IMR-90 (cell line): Measurements from ENCODE around the gene RAPGEF5. TPM values are rescaled to one million over a fixed set of nuclear protein-coding genes. Genes with fewer than 3 reads are reported as not detected.

Experiments
- ATAC-seq: fragments of 200-7000 bp; cut with Tn5 transposase; 2 replicates; pipeline ENCODE4 v1.9.1; 2020; ENCODE audit warnings: low read depth, mild to moderate bottlenecking, moderate library complexity
- BruUV-seq: library from RNA; stranded (reverse); fragments of 400-500 nt; replicated peaks from 2 replicates; lab custom pipeline; 2021; lab: Mats Ljungman, UMichigan
- CTCF ChIA-PET: fragments of 300-600 bp; formaldehyde crosslinking; extraction: SDS; loops from one replicate; lab custom pipeline; 2021; ENCODE audit warnings: antibody characterized with exemption; lab: Yijun Ruan, JAX
- POLR2A ChIA-PET: fragments of 300-600 bp; sonication (Branson Sonifier 250); formaldehyde crosslinking; loops from one replicate; lab custom pipeline; 2022; ENCODE audit warnings: antibody characterized with exemption; ENCODE audit not compliant: unreplicated experiment; lab: Charles Lee
- DNase-seq: peaks from one replicate; pipeline ENCODE4 v3.0.0; 2013
- H2AFZ ChIP-seq: replicated peaks from 2 replicates; pipeline ENCODE3; 2013; ENCODE audit warnings: low read length, mild to moderate bottlenecking; ENCODE audit not compliant: poor library complexity
- H2AK5ac ChIP-seq: 2 replicates; pipeline ENCODE4 v1.6.1; 2013; ENCODE audit warnings: low read depth, low read length, inconsistent platforms
- H2AK9ac ChIP-seq: replicated peaks from 2 replicates; pipeline ENCODE3; 2013; ENCODE audit warnings: mild to moderate bottlenecking, low read depth, low read length, moderate library complexity; ENCODE audit not compliant: poor library complexity
- H2BK120ac ChIP-seq: 2 replicates; pipeline ENCODE4 v1.6.1; 2013; ENCODE audit warnings: low read depth, low read length, inconsistent platforms
- H2BK15ac ChIP-seq: 3 replicates; pipeline ENCODE4 v1.6.1; 2013; ENCODE audit warnings: low read depth, low read length, inconsistent platforms
- H2BK20ac ChIP-seq: 2 replicates; pipeline ENCODE4 v1.6.1; 2013; ENCODE audit warnings: low read depth, mild to moderate bottlenecking, inconsistent platforms, low read length, moderate library complexity
- H2BK5ac ChIP-seq: 2 replicates; pipeline ENCODE4 v1.6.1; 2013; ENCODE audit warnings: mild to moderate bottlenecking, low read depth, low read length, inconsistent platforms; ENCODE audit not compliant: poor library complexity, severe bottlenecking
- H3K14ac ChIP-seq: replicated peaks from 2 replicates; pipeline ENCODE4 v1.6.1; 2013; ENCODE audit warnings: low read depth, low read length, inconsistent platforms
- H3K18ac ChIP-seq: 2 replicates; pipeline ENCODE4 v1.6.1; 2013; ENCODE audit warnings: low read depth, low read length, control low read depth
- H3K23ac ChIP-seq: 2 replicates; pipeline ENCODE4 v1.6.1; 2013; ENCODE audit warnings: low read depth, low read length, inconsistent platforms
- H3K27ac ChIP-seq: 2 replicates; pipeline ENCODE4 v1.5.1; 2013; ENCODE audit warnings: mild to moderate bottlenecking, control low read depth, low read length; ENCODE audit not compliant: insufficient read depth
- H3K27me3 ChIP-seq: 2 replicates; pipeline ENCODE4 v1.6.1; 2013; ENCODE audit warnings: low read length; ENCODE audit not compliant: control insufficient read depth, insufficient read depth
- H3K36me3 ChIP-seq: 2 replicates; pipeline ENCODE4 v1.6.1; 2013; ENCODE audit warnings: low read length, mixed read lengths; ENCODE audit not compliant: control insufficient read depth, insufficient read depth
- H3K4ac ChIP-seq: 2 replicates; pipeline ENCODE4 v1.6.1; 2013; ENCODE audit warnings: low read depth, low read length, inconsistent platforms
- H3K4me1 ChIP-seq: 2 replicates; pipeline ENCODE4 v1.6.1; 2013; ENCODE audit warnings: low read length, mixed read lengths; ENCODE audit not compliant: control insufficient read depth, insufficient read depth
- H3K4me2 ChIP-seq: 2 replicates; pipeline ENCODE4 v1.6.1; 2013; ENCODE audit warnings: low read depth, mild to moderate bottlenecking, control low read depth, low read length, moderate library complexity
- H3K4me3 ChIP-seq: 2 replicates; pipeline ENCODE4 v1.5.1; 2013; ENCODE audit warnings: low read depth, mild to moderate bottlenecking, control low read depth, low read length, moderate library complexity; ENCODE audit not compliant: insufficient read depth
- H3K56ac ChIP-seq: 2 replicates; pipeline ENCODE4 v1.6.1; 2013; ENCODE audit warnings: low read length, inconsistent platforms; ENCODE audit not compliant: insufficient read depth; ENCODE audit errors: extremely low read depth
- H3K79me1 ChIP-seq, 2 experiments: 2 replicates each; pipeline ENCODE4 v1.6.1; 2013; ENCODE audit warnings: low read length in 2 of 2, inconsistent platforms in 1 of 2, low read depth in 1 of 2
- H3K9ac ChIP-seq: 2 replicates; pipeline ENCODE4 v1.6.1; 2013; ENCODE audit warnings: low read depth, low read length, control low read depth
- H3K9me1 ChIP-seq: 2 replicates; pipeline ENCODE4 v1.6.1; 2013; ENCODE audit warnings: low read length, inconsistent platforms; ENCODE audit not compliant: insufficient read depth
- H3K9me3 ChIP-seq: 2 replicates; pipeline ENCODE4 v1.6.1; 2013; ENCODE audit warnings: low read length; ENCODE audit not compliant: control insufficient read depth, insufficient read depth
- H4K20me1 ChIP-seq: 2 replicates; pipeline ENCODE4 v1.6.1; 2013; ENCODE audit warnings: low read length, inconsistent platforms; ENCODE audit not compliant: insufficient read depth
- H4K5ac ChIP-seq: 2 replicates; pipeline ENCODE4 v1.6.1; 2013; ENCODE audit warnings: mild to moderate bottlenecking, low read depth, low read length, control low read depth
- H4K8ac ChIP-seq, 2 experiments: 2 replicates each; pipeline ENCODE4 v1.6.1; 2013; ENCODE audit warnings: low read depth in 2 of 2, low read length in 2 of 2, control low read depth in 1 of 2, inconsistent platforms in 1 of 2
- H4K91ac ChIP-seq: 2 replicates; pipeline ENCODE4 v1.6.1; 2013; ENCODE audit warnings: low read depth, low read length, inconsistent platforms; ENCODE audit not compliant: insufficient read depth
- BHLHE40 ChIP-seq: fragments of 150-350 bp; IDR thresholded peaks from 2 replicates; pipeline ENCODE4 v1.6.1; 2016; ENCODE audit warnings: mild to moderate bottlenecking, low read depth, low read length
- CEBPB ChIP-seq: IDR thresholded peaks from 2 replicates; pipeline ENCODE4 v1.6.1; 2012; ENCODE audit warnings: low read depth, low read length, improper control_type of control experiment
- CHD1 ChIP-seq: IDR thresholded peaks from 2 replicates; pipeline ENCODE4 v1.6.1; 2012; ENCODE audit warnings: low read depth, low read length, improper control_type of control experiment
- CTCF ChIP-seq: conservative IDR thresholded peaks from 2 replicates; pipeline ENCODE4 v1.5.1; 2012; ENCODE audit warnings: mild to moderate bottlenecking, low read depth, low read length, improper control_type of control experiment
- FOS ChIP-seq: fragments of 150-350 bp; IDR thresholded peaks from 2 replicates; pipeline ENCODE4 v1.6.1; 2016; ENCODE audit warnings: low read depth, low read length
- MAFK ChIP-seq: IDR thresholded peaks from 2 replicates; pipeline ENCODE4 v1.6.1; 2012; ENCODE audit warnings: low read depth, low read length, improper control_type of control experiment
- MAZ ChIP-seq: IDR thresholded peaks from 2 replicates; pipeline ENCODE4 v1.6.1; 2012; ENCODE audit warnings: low read depth, mild to moderate bottlenecking, low read length, improper control_type of control experiment, moderate library complexity, borderline replicate concordance
- MXI1 ChIP-seq: IDR thresholded peaks from 2 replicates; pipeline ENCODE4 v1.6.1; 2012; ENCODE audit warnings: low read depth, mild to moderate bottlenecking, low read length, moderate library complexity, borderline replicate concordance
- NFE2L2 ChIP-seq: fragments of 150-350 bp; IDR thresholded peaks from 2 replicates; pipeline ENCODE4 v1.6.1; 2016; ENCODE audit warnings: low read depth, mild to moderate bottlenecking, low read length
- POLR2A ChIP-seq: IDR thresholded peaks from 2 replicates; pipeline ENCODE4 v1.6.1; 2012; ENCODE audit warnings: mild to moderate bottlenecking, low read depth, low read length
- RAD21 ChIP-seq: IDR thresholded peaks from 2 replicates; pipeline ENCODE4 v1.6.1; 2012; ENCODE audit warnings: low read length, improper control_type of control experiment
- RCOR1 ChIP-seq: IDR thresholded peaks from 2 replicates; pipeline ENCODE4 v1.6.1; 2012; ENCODE audit warnings: mild to moderate bottlenecking, low read length, improper control_type of control experiment; ENCODE audit not compliant: insufficient replicate concordance
- RFX5 ChIP-seq: IDR thresholded peaks from 2 replicates; pipeline ENCODE4 v1.8.0; 2012; ENCODE audit warnings: low read depth, mild to moderate bottlenecking, low read length, moderate library complexity
- SMC3 ChIP-seq: fragments of 150-350 bp; IDR thresholded peaks from 2 replicates; pipeline ENCODE4 v1.6.1; 2016; ENCODE audit warnings: low read depth, mild to moderate bottlenecking, antibody characterized with exemption, low read length, moderate library complexity
- USF2 ChIP-seq: fragments of 150-350 bp; IDR thresholded peaks from 2 replicates; pipeline ENCODE4 v1.6.1; 2017; ENCODE audit warnings: mild to moderate bottlenecking, antibody characterized with exemption, low read length, low read depth
- WGBS, 2 experiments: methylation state at CpG; one replicate each; pipeline versions ENCODE4 v1.1.5 to v1.1.7; 2013; ENCODE audit warnings: missing lambda C conversion rate in 2 of 2; ENCODE audit not compliant: insufficient read length in 1 of 2; ENCODE audit errors: extremely low coverage in 2 of 2; 5-methylcytosine and 5-hydroxymethylcytosine counted together
- dilution Hi-C: fragments of 300-500 bp; cut with HindIII; formaldehyde crosslinking; loops from one replicate; pipeline ENCODE4 v1.14.3; 2018; ENCODE audit warnings: low sequenced_read_pairs; ENCODE audit not compliant: unreplicated experiment
- in situ Hi-C: fragments of 300-500 bp; cut with MboI; formaldehyde crosslinking; loops from 3 replicates; pipeline ENCODE4 v1.14.3; 2019; ENCODE audit warnings: low sequenced_read_pairs, inconsistent platforms, mixed read lengths
- intact Hi-C: fragments of 100-400 bp; cut with micrococcal nuclease; formaldehyde crosslinking; loops from 2 replicates; pipeline ENCODE4 v1.10.0; 2022
- polyA plus RNA-seq, 3 experiments: library from polyadenylated mRNA; depleted of rRNA; stranded (reverse); fragments of >200 nt; gene quantifications; 2 replicates each; pipeline ENCODE4 v1.2.3, GENCODE V29; 2012; ENCODE audit warnings: low replicate concordance in 1 of 3
- total RNA-seq: library from RNA; depleted of rRNA; stranded (reverse); fragments of >200 nt; gene quantifications from 2 replicates; pipeline ENCODE4 v1.2.3, GENCODE V29; 2012
- TF ChIP-seq, protein P1 (sequence below): fragments of 150-350 bp; IDR thresholded peaks from 2 replicates; pipeline ENCODE4 v1.6.1; 2016; ENCODE audit warnings: low read depth, mild to moderate bottlenecking, low read length, moderate library complexity, borderline replicate concordance

The RAPGEF5 gene
- total and polyA plus RNA-seq, 2 of the 4 experiments (the other 2 are of a cell fraction), result 0.05 to 0.18 TPM

GRCh38 chr7:22207724-22208225 is 149.2 kb downstream of the RAPGEF5 start:
- no peak overlapping the region for H3K23ac ChIP-seq
- H4K5ac ChIP-seq, result no peak overlapping the region
- no peak overlapping the region for H4K91ac ChIP-seq
- no peak overlapping the region for H3K4ac ChIP-seq
- TF ChIP-seq CHD1, result no peak
- TF ChIP-seq, protein P1, sequence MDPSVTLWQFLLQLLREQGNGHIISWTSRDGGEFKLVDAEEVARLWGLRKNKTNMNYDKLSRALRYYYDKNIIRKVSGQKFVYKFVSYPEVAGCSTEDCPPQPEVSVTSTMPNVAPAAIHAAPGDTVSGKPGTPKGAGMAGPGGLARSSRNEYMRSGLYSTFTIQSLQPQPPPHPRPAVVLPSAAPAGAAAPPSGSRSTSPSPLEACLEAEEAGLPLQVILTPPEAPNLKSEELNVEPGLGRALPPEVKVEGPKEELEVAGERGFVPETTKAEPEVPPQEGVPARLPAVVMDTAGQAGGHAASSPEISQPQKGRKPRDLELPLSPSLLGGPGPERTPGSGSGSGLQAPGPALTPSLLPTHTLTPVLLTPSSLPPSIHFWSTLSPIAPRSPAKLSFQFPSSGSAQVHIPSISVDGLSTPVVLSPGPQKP, result no peak
- no peak for TF ChIP-seq MAZ
- TF ChIP-seq NFE2L2, result no peak
- TF ChIP-seq POLR2A, result no peak
- TF ChIP-seq CTCF, result no peak
- no peak for TF ChIP-seq MXI1
- no peak for TF ChIP-seq RFX5
- TF ChIP-seq MAFK, result no peak
- no peak for TF ChIP-seq BHLHE40
- TF ChIP-seq CEBPB, result no peak
- no peak for TF ChIP-seq SMC3
- TF ChIP-seq FOS, result no peak
- TF ChIP-seq RAD21, result no peak
- TF ChIP-seq USF2, result no peak
- TF ChIP-seq RCOR1, result no peak
- peaks cover 2% of the 10 kb centered on the region; the same call in 1 of the 2 replicates for H3K27me3 ChIP-seq
- ChIA-PET CTCF (interaction anchor here (0.6 kb wide), 1 partner anchor 93 kb away, joined by 7 read pairs; no protein-coding TSS in a partner anchor), POLR2A (no interaction called here)
- intact Hi-C loops (no loop called here), dilution Hi-C loops (no loop called here), in situ Hi-C loops (no loop called here)
- H2BK20ac ChIP-seq, result no peak overlapping the region
- H3K4me1 ChIP-seq, result no peaks in the 10 kb centered on the region
- no peaks in the 10 kb centered on the region for H3K9me3 ChIP-seq
- H2AK5ac ChIP-seq, result no peak overlapping the region
- WGBS, 2 experiments, result no CpG with 5 or more reads among the region's 1 CpG
- H2AFZ ChIP-seq, result no peak overlapping the region
- H2BK120ac ChIP-seq, result no peak overlapping the region
- H3K56ac ChIP-seq, result no peak overlapping the region
- DNase-seq (no peak), ATAC-seq (no peak)
- no peaks in the 10 kb centered on the region for H4K20me1 ChIP-seq
- H3K14ac ChIP-seq, result no peak overlapping the region
- no peak overlapping the region for H3K9ac ChIP-seq
- no peak overlapping the region for H2BK5ac ChIP-seq
- H3K27ac ChIP-seq, result no peak overlapping the region
- no peaks in the 10 kb centered on the region for H3K79me1 ChIP-seq
- H3K18ac ChIP-seq, result no peak overlapping the region
- no peak overlapping the region for H3K4me2 ChIP-seq
- BruUV-seq, result no TSS peak
- H2AK9ac ChIP-seq, result no peak overlapping the region
- H3K9me1 ChIP-seq, result no peaks in the 10 kb centered on the region
- H3K36me3 ChIP-seq, result no peaks in the 10 kb centered on the region
- no peak overlapping the region for H4K8ac ChIP-seq
- no peak overlapping the region for H3K4me3 ChIP-seq
- H2BK15ac ChIP-seq, result no peak overlapping the region
